GM12878 (cell line): ENCODE data around the gene WFIKKN1. TPM values are rescaled to one million over a fixed set of nuclear protein-coding genes. Genes with fewer than 3 reads are reported as not detected.
A peak's percentile ranks its signal among the peaks of the same experiment; 100 is the strongest.

ENCODE experiments used
- ATAC-seq: fragments of 200-7000 bp; cut with Tn5 transposase; 3 replicates; pipeline ENCODE4 v1.9.1; 2020; ENCODE audit warnings: mild to moderate bottlenecking, moderate library complexity
- BruUV-seq: library from RNA; stranded (reverse); fragments of 400-500 nt; replicated peaks from 2 replicates; lab custom pipeline; 2021; lab: Mats Ljungman, UMichigan
- CTCF ChIA-PET: fragments of 300-600 bp; sonication (Branson Sonifier 250); formaldehyde crosslinking; extraction: SDS; loops from one replicate; lab custom pipeline; 2021; ENCODE audit warnings: inconsistent platforms; lab: Yijun Ruan, JAX
- POLR2A ChIA-PET: fragments of 350-600 bp; formaldehyde crosslinking; extraction: SDS; loops from one replicate; lab custom pipeline; 2021; ENCODE audit warnings: inconsistent platforms; lab: Charles Lee
- RAD21 ChIA-PET: fragments of 300-600 bp; sonication (Branson Sonifier 250); formaldehyde crosslinking; loops from one replicate; lab custom pipeline; 2023; ENCODE audit warnings: antibody characterized with exemption; ENCODE audit not compliant: unreplicated experiment; lab: Charles Lee
- SMC1A ChIA-PET: fragments of 300-600 bp; sonication (Branson Sonifier 250); formaldehyde crosslinking; loops from one replicate; lab custom pipeline; 2023; ENCODE audit not compliant: unreplicated experiment, uncharacterized antibody; lab: Charles Lee
- DNase-seq: peaks from one replicate; pipeline ENCODE4 v3.0.0-alpha.2; 2011; ENCODE audit warnings: low read depth, low spot score
- FAIRE-seq: peaks from 3 replicates; lab custom pipeline; 2011; peaks lifted over from hg19 to GRCh38; lab: Jason Lieb, UNC
- H2AFZ ChIP-seq: 2 replicates; pipeline ENCODE4 v1.6.0; 2011; ENCODE audit warnings: low read depth, low read length, control low read depth; ENCODE audit not compliant: control insufficient read depth
- H3K27ac ChIP-seq: 2 replicates; pipeline ENCODE4 v1.5.1; 2011; ENCODE audit warnings: control low read depth; ENCODE audit not compliant: control insufficient read depth, insufficient read depth
- H3K27me3 ChIP-seq, 2 experiments: replicated peaks in 1 of 2; 2 replicates each; pipeline versions ENCODE4 v1.6.0 to v1.6.1; 2011; ENCODE audit warnings: low read length in 1 of 2; ENCODE audit not compliant: control insufficient read depth in 2 of 2, insufficient read depth in 2 of 2
- H3K36me3 ChIP-seq, 2 experiments: 2 replicates each; pipeline ENCODE4 v1.5.1; 2011; ENCODE audit warnings: low read length in 1 of 2; ENCODE audit not compliant: control insufficient read depth in 2 of 2, insufficient read depth in 2 of 2
- H3K4me1 ChIP-seq: 2 replicates; pipeline ENCODE4 v1.6.1; 2011; ENCODE audit warnings: mild to moderate bottlenecking, low read length, moderate library complexity, mixed read lengths; ENCODE audit not compliant: control insufficient read depth, insufficient read depth
- H3K4me2 ChIP-seq: 2 replicates; pipeline ENCODE4 v1.6.0; 2011; ENCODE audit warnings: control low read depth; ENCODE audit not compliant: control insufficient read depth, insufficient read depth
- H3K4me3 ChIP-seq: fragments of 200-600 bp; sonication (generic); 2 replicates; pipeline ENCODE4 v1.5.1; 2016
- H3K79me2 ChIP-seq: 2 replicates; pipeline ENCODE4 v1.6.0; 2011; ENCODE audit warnings: low read length; ENCODE audit not compliant: control insufficient read depth, insufficient read depth
- H3K9ac ChIP-seq: 2 replicates; pipeline ENCODE4 v1.8.0; 2011; ENCODE audit warnings: low read length, control low read depth, mixed read lengths; ENCODE audit not compliant: control insufficient read depth, insufficient read depth
- H3K9me3 ChIP-seq: replicated peaks from 3 replicates; pipeline ENCODE4 v1.5.1; 2011; ENCODE audit warnings: mild to moderate bottlenecking, low read length; ENCODE audit not compliant: control insufficient read depth, insufficient read depth
- H4K20me1 ChIP-seq: 2 replicates; pipeline ENCODE4 v1.6.0; 2011; ENCODE audit not compliant: control insufficient read depth, insufficient read depth
- FOS ChIP-seq: IDR thresholded peaks from 3 replicates; pipeline ENCODE4 v1.6.1; 2011; ENCODE audit warnings: borderline replicate concordance; ENCODE audit not compliant: insufficient read length; ENCODE audit errors: extremely low read depth
- RAD51 ChIP-seq: fragments of 450-650 bp; IDR thresholded peaks from 2 replicates; pipeline ENCODE4 v1.6.1; 2016; ENCODE audit warnings: moderate library complexity, mild to moderate bottlenecking, inconsistent platforms
- SIX5 ChIP-seq: IDR thresholded peaks from 2 replicates; pipeline ENCODE4 v1.6.1; 2011; ENCODE audit warnings: mild to moderate bottlenecking, low read depth, low read length, moderate library complexity; ENCODE audit not compliant: severe bottlenecking
- STAT1 ChIP-seq: fragments of 450-650 bp; conservative IDR thresholded peaks from 2 replicates; pipeline ENCODE4 v1.6.1; 2014; ENCODE audit warnings: antibody characterized with exemption, mild to moderate bottlenecking
- STAT3 ChIP-seq: IDR thresholded peaks from 2 replicates; pipeline ENCODE4 v1.6.1; 2011; ENCODE audit warnings: low read depth, low read length, improper control_type of control experiment
- ZBED1 ChIP-seq: IDR thresholded peaks from 2 replicates; pipeline ENCODE4 v1.6.1; 2016; ENCODE audit warnings: borderline replicate concordance
- WGBS: methylation state at CpG from one replicate; pipeline ENCODE4 v1.1.6; 2016; ENCODE audit warnings: low lambda C conversion rate; ENCODE audit not compliant: insufficient replicate concordance, insufficient coverage; ENCODE audit errors: missing lambda C conversion rate; 5-methylcytosine and 5-hydroxymethylcytosine counted together
- in situ Hi-C: fragments of 300-500 bp; cut with MboI; formaldehyde crosslinking; loops from 9 replicates; pipeline ENCODE4 v1.14.3; 2018; ENCODE audit warnings: mixed read lengths
- intact Hi-C: fragments of 100-400 bp; cut with micrococcal nuclease; formaldehyde crosslinking; loops from one replicate; pipeline ENCODE4 v1.14.2; 2022; ENCODE audit not compliant: unreplicated experiment
- polyA plus RNA-seq, 11 experiments: library from polyadenylated mRNA; depleted of rRNA in 4 of 11; unstranded in 6 of 11; stranded (reverse) in 5 of 11; fragments of >200 nt; fragmentation: Nextera tagmentation in 4 of 11; fragmentation: Illumina TruSeq in 1 of 11; extraction: Ambion mirVana in 4 of 11; extraction: Trizol in 1 of 11; gene quantifications; 1 replicate in 1 of 11; 2 replicates in 10 of 11; pipeline versions ENCODE4 v1.2.1 to v1.2.3, GENCODE V29; 2011 to 2016; ENCODE audit warnings: inconsistent platforms in 2 of 11, missing spikeins in 2 of 11, low read depth in 1 of 11
- total RNA-seq, 4 experiments: library from RNA; depleted of rRNA in 3 of 4; stranded (reverse); fragments of >200 nt in 3 of 4; fragmentation: Illumina TruSeq in 1 of 4; extraction: Trizol in 1 of 4; gene quantifications; 2 replicates each; pipeline versions ENCODE4 v1.2.1 to v1.2.3, GENCODE V29; 2013 to 2021
- TF ChIP-seq, protein P1 (sequence below): fragments of 450-650 bp; IDR thresholded peaks from 2 replicates; pipeline ENCODE4 v1.6.1; 2017; ENCODE audit warnings: mild to moderate bottlenecking
- TF ChIP-seq, protein P2 (sequence below): fragments of 450-650 bp; IDR thresholded peaks from 2 replicates; pipeline ENCODE4 v1.6.1; 2017; ENCODE audit warnings: mild to moderate bottlenecking, low read depth, inconsistent platforms; ENCODE audit not compliant: poor library complexity, severe bottlenecking

WFIKKN1 gene
- total and polyA plus RNA-seq, 10 of the 15 experiments (the other 5 are each of a cell fraction or from before 2014, with no cell fraction given): 0.01 to 0.41 (median 0.05) TPM; not detected in 2

DNA sequence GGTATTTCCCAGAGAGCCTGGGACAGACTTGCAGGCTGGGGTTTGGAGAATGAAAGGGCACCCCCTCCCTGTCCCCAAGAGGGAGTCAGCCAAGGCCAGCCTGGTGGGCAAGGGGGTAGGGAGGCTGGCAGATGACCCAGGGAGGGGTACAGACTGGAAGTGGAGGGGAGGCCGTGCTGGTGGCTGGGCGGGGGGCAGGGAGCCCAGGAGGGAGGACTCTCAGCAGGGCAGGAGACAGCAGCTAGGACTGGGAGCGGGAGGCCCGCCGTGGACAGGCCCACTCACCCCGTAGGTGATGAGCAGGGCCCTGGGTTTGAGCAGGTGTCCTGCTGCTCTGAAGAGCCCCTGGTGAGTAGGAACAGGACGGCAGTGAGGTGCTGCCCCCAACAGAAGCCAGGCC is 4.2 kb downstream of the WFIKKN1 start:
- intact Hi-C loops: loop anchor here (5.0 kb wide), 2 partner anchors 47 to 108 kb away; partner anchors contain the start of genes CAPN15, JMJD8 and STUB1
- DNase-seq (no peak), ATAC-seq (no peak), FAIRE-seq (no peak)
- H4K20me1 ChIP-seq: no peaks in the 10 kb centered on the region
- H3K36me3 ChIP-seq: peaks cover 0 to 4% of the 10 kb centered on the region in 2 experiments; a peak in 3 of 4 replicates
- H3K9ac ChIP-seq: peak overlapping the region; percentile 85
- in situ Hi-C loops: no loop called here
- peak overlapping the region; percentile 88; the same call in 1 of the 2 replicates for H3K4me3 ChIP-seq
- H3K27me3 ChIP-seq: no peaks in the 10 kb centered on the region
- ChIA-PET POLR2A (no interaction called here), CTCF (no interaction called here), RAD21 (no interaction called here), SMC1A (no interaction called here)
- H3K79me2 ChIP-seq: peaks cover 14% of the 10 kb centered on the region
- H3K9me3 ChIP-seq: no peaks in the 10 kb centered on the region
- no peak overlapping the region for H2AFZ ChIP-seq
- no peak for TF ChIP-seq FOS
- TF ChIP-seq, protein P1, sequence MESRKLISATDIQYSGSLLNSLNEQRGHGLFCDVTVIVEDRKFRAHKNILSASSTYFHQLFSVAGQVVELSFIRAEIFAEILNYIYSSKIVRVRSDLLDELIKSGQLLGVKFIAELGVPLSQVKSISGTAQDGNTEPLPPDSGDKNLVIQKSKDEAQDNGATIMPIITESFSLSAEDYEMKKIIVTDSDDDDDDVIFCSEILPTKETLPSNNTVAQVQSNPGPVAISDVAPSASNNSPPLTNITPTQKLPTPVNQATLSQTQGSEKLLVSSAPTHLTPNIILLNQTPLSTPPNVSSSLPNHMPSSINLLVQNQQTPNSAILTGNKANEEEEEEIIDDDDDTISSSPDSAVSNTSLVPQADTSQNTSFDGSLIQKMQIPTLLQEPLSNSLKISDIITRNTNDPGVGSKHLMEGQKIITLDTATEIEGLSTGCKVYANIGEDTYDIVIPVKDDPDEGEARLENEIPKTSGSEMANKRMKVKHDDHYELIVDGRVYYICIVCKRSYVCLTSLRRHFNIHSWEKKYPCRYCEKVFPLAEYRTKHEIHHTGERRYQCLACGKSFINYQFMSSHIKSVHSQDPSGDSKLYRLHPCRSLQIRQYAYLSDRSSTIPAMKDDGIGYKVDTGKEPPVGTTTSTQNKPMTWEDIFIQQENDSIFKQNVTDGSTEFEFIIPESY: no peak
- no peak for TF ChIP-seq RAD51
- no peak for TF ChIP-seq ZBED1
- no peak for TF ChIP-seq STAT3
- TF ChIP-seq STAT1: no peak
- TF ChIP-seq, protein P2, sequence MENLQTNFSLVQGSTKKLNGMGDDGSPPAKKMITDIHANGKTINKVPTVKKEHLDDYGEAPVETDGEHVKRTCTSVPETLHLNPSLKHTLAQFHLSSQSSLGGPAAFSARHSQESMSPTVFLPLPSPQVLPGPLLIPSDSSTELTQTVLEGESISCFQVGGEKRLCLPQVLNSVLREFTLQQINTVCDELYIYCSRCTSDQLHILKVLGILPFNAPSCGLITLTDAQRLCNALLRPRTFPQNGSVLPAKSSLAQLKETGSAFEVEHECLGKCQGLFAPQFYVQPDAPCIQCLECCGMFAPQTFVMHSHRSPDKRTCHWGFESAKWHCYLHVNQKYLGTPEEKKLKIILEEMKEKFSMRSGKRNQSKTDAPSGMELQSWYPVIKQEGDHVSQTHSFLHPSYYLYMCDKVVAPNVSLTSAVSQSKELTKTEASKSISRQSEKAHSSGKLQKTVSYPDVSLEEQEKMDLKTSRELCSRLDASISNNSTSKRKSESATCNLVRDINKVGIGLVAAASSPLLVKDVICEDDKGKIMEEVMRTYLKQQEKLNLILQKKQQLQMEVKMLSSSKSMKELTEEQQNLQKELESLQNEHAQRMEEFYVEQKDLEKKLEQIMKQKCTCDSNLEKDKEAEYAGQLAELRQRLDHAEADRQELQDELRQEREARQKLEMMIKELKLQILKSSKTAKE: no peak
- no peak for TF ChIP-seq SIX5
- peaks cover 13% of the 10 kb centered on the region for H3K4me1 ChIP-seq
- no peak overlapping the region for H3K27ac ChIP-seq
- H3K4me2 ChIP-seq: peak overlapping the region; percentile 91
- 78% methylated on average over 5 of the region's 7 CpGs for WGBS
- no TSS peak for BruUV-seq
